ENCODE measurements around the gene CWH43.
"Not testable (repeated sequence)": the region's sequence is repeated elsewhere in the genome, so short reads cannot be mapped to it uniquely, and the experiment has no call there.

The CWH43 gene

GRCh38 chr4:48979914-48980579, 6.0 kb upstream of the CWH43 start:
- DNase-seq, result no peak

DNA sequence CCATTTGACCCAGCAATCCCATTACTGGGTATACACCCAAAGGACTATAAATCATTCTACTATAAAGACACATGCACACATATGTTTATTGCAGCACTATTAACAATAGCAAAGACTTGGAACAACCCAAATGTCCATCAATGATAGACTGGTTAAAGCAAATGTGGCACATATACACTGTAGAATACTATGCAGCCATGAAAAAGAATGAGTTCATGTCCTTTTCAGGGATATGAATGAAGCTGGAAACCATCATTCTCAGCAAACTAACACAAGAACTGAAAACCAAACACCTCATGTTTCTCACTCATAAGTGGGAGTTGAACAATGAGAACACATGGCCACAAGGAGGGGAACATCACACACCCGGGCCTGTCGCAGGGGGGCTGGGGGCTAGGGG, 2.1 kb upstream of the CWH43 start:
- DNase-seq, result not testable (repeated sequence)

DNA sequence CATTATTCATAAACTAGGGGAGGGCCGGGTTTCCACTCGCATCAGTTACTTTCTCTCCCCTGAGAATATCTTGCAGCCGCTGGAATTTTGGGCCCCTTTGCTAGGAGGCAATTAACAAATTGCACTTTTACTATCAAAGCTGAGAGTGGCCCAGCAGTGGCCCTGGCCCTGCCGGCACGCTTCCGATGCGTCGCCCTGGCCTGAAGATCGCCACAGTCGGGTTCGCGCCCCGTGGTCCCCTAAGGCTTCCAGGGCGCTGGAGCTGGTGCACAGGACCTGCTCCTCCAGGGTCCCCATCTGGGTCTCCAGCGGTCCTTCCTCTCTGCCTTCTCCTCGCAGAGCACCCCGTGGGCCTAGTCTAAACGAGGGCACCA, 486 bp upstream of the CWH43 start:
- no peak for DNase-seq

DNA sequence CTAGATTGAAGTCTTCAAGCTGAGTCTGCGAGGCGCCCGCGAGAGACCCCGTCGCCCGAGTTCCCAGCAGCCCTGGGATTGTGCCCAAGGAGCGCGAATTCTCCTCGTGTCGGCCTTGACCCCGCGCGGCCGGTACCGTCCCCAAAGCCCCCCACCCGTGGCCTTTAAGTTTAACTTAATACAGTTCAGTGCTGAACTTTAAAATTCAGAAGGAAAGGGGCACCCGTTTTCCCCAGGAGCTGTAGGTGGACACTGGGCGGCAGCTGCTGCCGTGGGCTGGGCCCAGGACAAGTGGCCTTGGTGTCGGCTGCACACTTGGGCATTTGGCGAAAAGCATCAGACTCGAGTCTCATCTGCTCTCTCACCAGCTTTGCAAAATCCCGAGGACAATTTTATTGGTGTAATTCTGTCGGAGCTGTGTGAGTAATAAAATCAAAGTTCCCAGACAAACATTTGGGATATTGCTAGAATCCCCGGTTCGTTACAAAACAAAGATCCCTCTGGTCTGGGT, 634 bp downstream of the CWH43 start:
- no peak for DNase-seq

- no peak for DNase-seq
Observed at GRCh38 chr4:48989461-48990203, 3.6 kb downstream of the CWH43 start.

DNA sequence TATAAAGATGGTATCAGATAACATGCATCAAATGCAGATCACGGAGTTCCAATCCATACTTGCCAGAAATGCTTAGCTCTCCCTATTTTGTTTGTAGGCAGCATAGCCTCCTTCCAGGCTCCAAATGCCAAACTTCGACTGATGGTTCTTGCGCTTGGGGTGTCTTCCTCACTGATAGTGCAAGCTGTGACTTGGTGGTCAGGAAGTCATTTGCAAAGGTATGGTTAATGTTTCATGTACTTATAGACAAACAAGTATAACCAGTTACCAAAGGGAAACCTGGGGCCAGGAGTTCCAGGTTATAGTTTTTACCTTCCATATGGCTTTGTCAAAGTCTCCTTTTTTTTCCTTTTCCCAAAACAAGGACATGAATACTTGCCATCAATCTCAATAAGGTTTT, 5.3 kb downstream of the CWH43 start:
- DNase-seq, result no peak

GRCh38 chr4:48997962-48998361, 11.9 kb downstream of the CWH43 start:
- DNase-seq, result no peak

DNA sequence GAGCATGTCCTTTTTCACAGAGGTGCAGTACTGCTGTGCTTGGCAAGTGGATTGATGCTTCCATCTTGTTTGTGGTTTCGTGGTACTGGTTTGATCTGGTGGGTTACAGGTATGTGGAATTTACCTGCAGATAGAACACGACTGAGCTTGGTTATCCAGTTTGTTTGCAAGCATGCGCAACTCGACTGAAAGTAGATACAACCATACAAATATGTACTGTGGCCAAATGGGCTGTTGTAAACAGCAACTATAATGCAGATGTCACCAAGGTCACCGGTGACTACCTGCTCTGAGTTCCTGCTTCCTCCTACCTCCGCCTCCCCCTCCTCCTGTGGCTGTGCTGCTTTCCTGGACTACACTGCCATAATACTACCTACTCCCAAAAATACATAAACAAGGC, 12.4 kb downstream of the CWH43 start:
- DNase-seq, result no peak

GRCh38 chr4:49000806-49001205, 14.7 kb downstream of the CWH43 start:
- DNase-seq, result no peak

GRCh38 chr4:49002931-49003330, 16.9 kb downstream of the CWH43 start:
- DNase-seq, result no peak

DNA sequence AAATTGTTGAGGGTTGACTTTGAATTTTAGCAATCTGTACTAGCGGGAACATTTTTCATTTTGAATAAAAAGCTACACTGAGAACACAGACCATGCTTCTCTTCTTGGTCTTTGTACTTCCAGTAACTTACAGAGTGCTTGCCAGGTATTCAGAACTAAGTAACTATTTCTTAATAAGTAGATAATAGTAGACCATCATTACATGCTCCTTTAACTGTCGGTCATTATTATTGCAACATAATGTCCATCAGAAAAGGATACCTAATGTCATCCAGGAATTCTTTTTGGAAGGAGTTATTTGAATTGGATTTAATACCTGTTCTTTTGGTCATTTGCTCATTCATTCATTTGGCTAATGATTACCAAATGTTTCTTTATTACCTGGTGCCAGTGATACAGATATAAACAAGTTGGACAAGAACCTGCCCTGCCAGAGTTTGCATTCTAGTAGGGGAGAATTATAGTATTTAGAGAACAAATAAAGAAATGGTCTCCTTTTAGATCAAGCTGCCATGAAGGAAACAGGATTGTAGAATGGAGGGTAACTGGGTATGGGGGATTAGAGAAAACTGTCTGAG, 32.7 kb downstream of the CWH43 start:
- DNase-seq, result no peak

DNA sequence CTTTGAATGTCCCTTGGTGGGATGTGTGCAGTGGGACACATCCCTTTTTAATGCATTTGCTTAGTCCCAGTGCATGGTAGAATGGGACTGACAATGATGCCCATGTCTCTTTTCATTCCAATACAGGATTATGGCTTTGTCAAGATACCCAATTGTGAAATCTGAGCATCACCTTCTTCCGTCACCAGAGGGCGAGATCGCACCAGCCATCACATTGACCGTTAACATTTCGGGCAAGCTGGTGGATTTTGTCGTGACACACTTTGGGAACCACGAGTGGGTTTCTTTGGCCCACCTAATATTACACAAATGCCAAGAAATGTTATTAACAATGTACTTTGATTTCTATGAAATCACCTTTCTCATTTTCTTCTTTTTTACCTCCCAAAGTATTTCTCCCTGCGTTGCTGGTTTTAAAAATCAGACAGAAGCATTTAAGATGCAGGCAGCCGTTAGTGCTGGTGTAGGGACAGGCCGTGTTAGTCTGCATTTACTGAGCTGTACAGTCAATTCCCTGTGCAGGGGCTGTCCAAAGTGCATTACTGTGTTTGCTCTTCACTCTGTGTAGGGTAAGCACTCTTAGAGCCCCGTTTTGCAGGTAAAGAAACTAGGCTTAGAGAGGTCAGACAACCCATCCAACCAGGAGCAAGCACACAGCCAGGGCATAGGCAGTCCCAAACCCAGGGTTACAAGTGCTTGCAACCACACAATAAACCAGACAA, 46.5 kb downstream of the CWH43 start:
- DNase-seq, result no peak

GRCh38 chr4:49036528-49036927, 50.5 kb downstream of the CWH43 start:
- no peak for DNase-seq

- DNase-seq, result no peak
Observed at GRCh38 chr4:49044270-49044669, 58.2 kb downstream of the CWH43 start.

GRCh38 chr4:49058306-49058705, 72.2 kb downstream of the CWH43 start:
- no peak for DNase-seq

DNA sequence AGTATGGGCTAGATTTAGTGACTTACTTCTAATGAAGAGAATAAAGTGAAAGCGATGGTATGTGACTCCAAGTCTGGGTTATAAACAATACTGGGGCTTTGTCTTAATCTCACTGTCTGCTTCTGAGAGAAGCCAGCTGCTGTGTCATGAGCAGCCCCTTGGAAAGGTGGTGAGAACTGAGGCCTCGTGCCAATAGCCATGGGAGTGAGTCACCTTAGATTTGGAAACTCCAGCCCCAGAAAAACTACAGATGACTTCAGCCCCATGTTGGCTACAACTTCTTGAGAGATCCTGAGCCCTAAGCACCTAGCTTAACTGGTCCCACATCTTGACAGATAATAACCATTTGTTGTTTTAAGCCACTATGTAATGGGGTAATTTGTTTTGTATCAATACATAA, 77.6 kb downstream of the CWH43 start:
- no peak for DNase-seq

GRCh38 chr4:49072196-49072595, 86.1 kb downstream of the CWH43 start:
- DNase-seq, result not testable (repeated sequence)

DNA sequence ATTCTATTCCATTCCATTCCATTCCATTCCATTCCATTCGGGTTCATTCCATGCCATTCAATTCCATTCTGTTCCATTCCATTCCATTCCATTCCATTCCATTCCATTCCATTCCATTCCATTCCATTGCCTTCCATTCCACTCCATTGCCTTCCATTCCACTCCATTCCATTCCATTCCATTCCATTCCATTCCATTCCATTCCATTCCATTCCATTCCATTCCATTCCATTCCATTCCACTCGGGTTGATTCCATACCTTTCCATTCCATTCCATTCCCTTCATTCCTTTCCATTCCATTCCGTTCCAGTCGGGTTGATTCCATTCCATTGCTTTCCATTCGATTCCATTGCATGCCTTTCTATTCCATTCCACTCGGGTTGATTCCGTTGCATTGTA, 105.8 kb downstream of the CWH43 start:
- DNase-seq, result not testable (repeated sequence)

- not testable (repeated sequence) for DNase-seq
Observed at GRCh38 chr4:49092608-49093135, 106.6 kb downstream of the CWH43 start.

GRCh38 chr4:49096215-49096614, 110.1 kb downstream of the CWH43 start:
- DNase-seq, result not testable (repeated sequence)

DNA sequence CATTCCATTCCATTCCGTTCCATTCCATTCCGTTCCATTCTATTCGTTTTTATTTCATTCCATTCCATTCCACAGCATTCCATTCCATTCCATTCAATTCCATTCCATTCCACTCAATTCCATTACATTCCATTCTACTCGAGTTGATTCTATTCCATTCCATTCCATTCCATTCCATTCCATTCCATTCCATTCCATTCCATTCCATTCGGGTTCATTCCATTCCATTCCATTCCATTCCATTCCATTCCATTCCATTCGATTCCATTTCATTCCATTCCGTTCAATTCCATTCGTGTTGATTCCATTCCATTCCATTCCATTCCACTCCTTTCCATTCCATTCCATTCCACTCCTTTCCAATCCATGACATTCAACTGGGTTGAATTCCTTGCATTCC, 110.6 kb downstream of the CWH43 start:
- DNase-seq, result not testable (repeated sequence)

GRCh38 chr4:49097071-49097470, 111.0 kb downstream of the CWH43 start:
- not testable (repeated sequence) for DNase-seq

DNA sequence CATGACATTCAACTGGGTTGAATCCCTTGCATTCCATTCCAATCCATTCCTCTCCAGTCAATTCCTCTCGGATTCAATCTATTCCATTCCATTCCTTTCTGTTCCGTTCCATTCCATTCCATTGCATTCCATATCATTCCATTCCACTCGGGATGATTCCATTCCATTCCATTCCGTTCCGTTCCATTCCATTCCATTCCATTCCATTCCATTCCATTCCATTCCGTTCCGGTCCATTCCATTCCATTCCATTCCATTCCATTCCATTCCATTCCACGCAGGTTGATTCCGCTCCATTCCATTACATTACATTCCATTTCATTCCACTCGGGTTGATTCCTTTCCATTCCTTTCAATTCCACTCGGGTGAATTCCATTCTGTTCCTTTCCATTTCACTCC, 111.4 kb downstream of the CWH43 start:
- not testable (repeated sequence) for DNase-seq
